Trophoblast cell (in vitro differentiated cells and primary cell): ENCODE results near the gene SMG6.

Source experiments
- DNase-seq, 2 donors: peaks; one replicate each; pipeline ENCODE4 v3.0.0-alpha.2; 2016
- H2AFZ ChIP-seq: 2 replicates; pipeline ENCODE4 v1.6.1; 2013; ENCODE audit warnings: low read length, moderate library complexity, mild to moderate bottlenecking; ENCODE audit not compliant: insufficient read depth, poor library complexity
- H2AK5ac ChIP-seq: 2 replicates; pipeline ENCODE4 v1.6.1; 2013; ENCODE audit warnings: mild to moderate bottlenecking, low read length
- H2BK120ac ChIP-seq: 2 replicates; pipeline ENCODE4 v1.6.1; 2013; ENCODE audit warnings: low read length, mild to moderate bottlenecking, moderate library complexity; ENCODE audit not compliant: insufficient read depth, poor library complexity
- H2BK12ac ChIP-seq: 2 replicates; pipeline ENCODE4 v1.6.1; 2013; ENCODE audit warnings: mild to moderate bottlenecking, low read length, moderate library complexity
- H2BK5ac ChIP-seq: 2 replicates; pipeline ENCODE4 v1.6.1; 2013; ENCODE audit warnings: low read length, low read depth, moderate library complexity, mild to moderate bottlenecking; ENCODE audit not compliant: poor library complexity
- H3K14ac ChIP-seq: 2 replicates; pipeline ENCODE4 v1.6.1; 2013; ENCODE audit warnings: mild to moderate bottlenecking, low read length
- H3K18ac ChIP-seq: 2 replicates; pipeline ENCODE4 v1.6.1; 2013; ENCODE audit warnings: mild to moderate bottlenecking, low read length
- H3K23ac ChIP-seq: 2 replicates; pipeline ENCODE4 v1.6.1; 2013; ENCODE audit warnings: low read length
- H3K27ac ChIP-seq: 2 replicates; pipeline ENCODE4 v1.5.1; 2013; ENCODE audit warnings: low read depth, mild to moderate bottlenecking, inconsistent platforms, low read length, moderate library complexity
- H3K27me3 ChIP-seq: 2 replicates; pipeline ENCODE4 v1.6.1; 2013; ENCODE audit warnings: inconsistent platforms, mild to moderate bottlenecking, low read length, moderate library complexity; ENCODE audit not compliant: insufficient read depth
- H3K36me3 ChIP-seq, 2 experiments: 1 replicate in 1 of 2; 2 replicates in 1 of 2; pipeline ENCODE4 v1.6.1; 2013; ENCODE audit warnings: low read length in 2 of 2, mild to moderate bottlenecking in 2 of 2, moderate library complexity in 1 of 2; ENCODE audit not compliant: insufficient read depth in 2 of 2, control insufficient read depth in 1 of 2
- H3K4ac ChIP-seq: 2 replicates; pipeline ENCODE4 v1.6.1; 2013; ENCODE audit warnings: low read depth, mild to moderate bottlenecking, low read length, moderate library complexity
- H3K4me1 ChIP-seq, 2 experiments: 1 replicate in 1 of 2; 2 replicates in 1 of 2; pipeline ENCODE4 v1.6.1; 2013; ENCODE audit warnings: low read length in 2 of 2, mild to moderate bottlenecking in 2 of 2, moderate library complexity in 1 of 2; ENCODE audit not compliant: insufficient read depth in 2 of 2, control insufficient read depth in 1 of 2
- H3K4me2 ChIP-seq: 2 replicates; pipeline ENCODE4 v1.6.1; 2013; ENCODE audit warnings: inconsistent platforms, mild to moderate bottlenecking, low read length, moderate library complexity
- H3K4me3 ChIP-seq: 2 replicates; pipeline ENCODE4 v1.5.1; 2013; ENCODE audit warnings: mild to moderate bottlenecking, low read depth, low read length, inconsistent platforms
- H3K79me1 ChIP-seq: one replicate; pipeline ENCODE4 v1.6.1; 2013; ENCODE audit warnings: low read length
- H3K79me2 ChIP-seq: 2 replicates; pipeline ENCODE4 v1.6.1; 2013; ENCODE audit warnings: low read length, mild to moderate bottlenecking; ENCODE audit not compliant: control insufficient read depth, insufficient read depth, poor library complexity
- H3K9ac ChIP-seq: 2 replicates; pipeline ENCODE4 v1.6.1; 2013; ENCODE audit warnings: mild to moderate bottlenecking, low read length
- H3K9me3 ChIP-seq: 2 replicates; pipeline ENCODE4 v1.6.1; 2013; ENCODE audit warnings: low read depth, mild to moderate bottlenecking, control low read depth, inconsistent platforms, low read length; ENCODE audit not compliant: insufficient read depth
- H4K12ac ChIP-seq: 2 replicates; pipeline ENCODE4 v1.6.1; 2013; ENCODE audit warnings: low read depth, mild to moderate bottlenecking, low read length, moderate library complexity
- H4K8ac ChIP-seq: 2 replicates; pipeline ENCODE4 v1.6.1; 2013; ENCODE audit warnings: low read depth, mild to moderate bottlenecking, low read length, moderate library complexity
- H4K91ac ChIP-seq: one replicate; pipeline ENCODE4 v1.6.1; 2013; ENCODE audit warnings: low read depth, mild to moderate bottlenecking, low read length, moderate library complexity
- WGBS: extraction: QIAGEN DNeasy Blood & Tissue Kit; methylation state at CpG from one replicate; pipeline ENCODE4 v1.1.7; 2013; ENCODE audit warnings: missing lambda C conversion rate; ENCODE audit not compliant: insufficient read length, insufficient coverage; ENCODE audit errors: extremely low coverage; 5-methylcytosine and 5-hydroxymethylcytosine counted together

Gene SMG6

GRCh38 chr17:2198927-2199326 lies 104.7 kb downstream of the SMG6 start:
- WGBS: no CpG with 5 or more reads among the region's 6 CpGs

GRCh38 chr17:2197271-2197670 lies 106.3 kb downstream of the SMG6 start:
- peaks cover 1% of the 10 kb centered on the region for H3K79me1 ChIP-seq
- H3K36me3 ChIP-seq: peaks cover 0 to 4% of the 10 kb centered on the region in 2 experiments
- no peak overlapping the region for H3K4ac ChIP-seq
- H3K4me1 ChIP-seq: peaks cover 4 to 10% of the 10 kb centered on the region in 2 experiments
- H3K23ac ChIP-seq: no peak overlapping the region
- H2BK12ac ChIP-seq: no peak overlapping the region
- H2BK5ac ChIP-seq: no peak overlapping the region
- no peak overlapping the region for H3K18ac ChIP-seq
- H3K27me3 ChIP-seq: no peaks in the 10 kb centered on the region
- no peaks in the 10 kb centered on the region for H3K9me3 ChIP-seq
- H2AK5ac ChIP-seq: no peak overlapping the region
- H4K12ac ChIP-seq: no peak overlapping the region
- H3K4me3 ChIP-seq: no peak overlapping the region
- no peak overlapping the region for H3K9ac ChIP-seq
- no peak overlapping the region for H4K91ac ChIP-seq
- DNase-seq: no peak
- H3K14ac ChIP-seq: no peak overlapping the region
- no peak overlapping the region for H3K27ac ChIP-seq
- H4K8ac ChIP-seq: no peak overlapping the region
- H3K4me2 ChIP-seq: no peak overlapping the region
- WGBS: no CpG with 5 or more reads among the region's 6 CpGs
- H2AFZ ChIP-seq: no peak overlapping the region
- H2BK120ac ChIP-seq: no peak overlapping the region
- H3K79me2 ChIP-seq: no peaks in the 10 kb centered on the region

More at GRCh38 chr17:2198927-2199326, 104.7 kb downstream of the SMG6 start:
- H2BK120ac ChIP-seq: no peak overlapping the region
- no peak overlapping the region for H2BK5ac ChIP-seq
- no peak overlapping the region for H3K4me3 ChIP-seq
- peaks cover 1 to 2% of the 10 kb centered on the region in 2 experiments for H3K36me3 ChIP-seq
- peaks cover 0 to 2% of the 10 kb centered on the region in 2 experiments for H3K4me1 ChIP-seq
- no peak overlapping the region for H2BK12ac ChIP-seq
- H4K12ac ChIP-seq: no peak overlapping the region
- H3K79me2 ChIP-seq: no peaks in the 10 kb centered on the region
- H3K27me3 ChIP-seq: no peaks in the 10 kb centered on the region
- no peak overlapping the region for H3K4ac ChIP-seq
- H3K23ac ChIP-seq: no peak overlapping the region
- H4K8ac ChIP-seq: no peak overlapping the region
- H3K79me1 ChIP-seq: no peaks in the 10 kb centered on the region
- H3K27ac ChIP-seq: no peak overlapping the region
- no peak overlapping the region for H3K9ac ChIP-seq
- no peak overlapping the region for H4K91ac ChIP-seq
- H3K14ac ChIP-seq: no peak overlapping the region
- no peak overlapping the region for H3K18ac ChIP-seq
- no peak overlapping the region for H3K4me2 ChIP-seq
- no peak overlapping the region for H2AFZ ChIP-seq
- no peaks in the 10 kb centered on the region for H3K9me3 ChIP-seq
- no peak overlapping the region for H2AK5ac ChIP-seq
- DNase-seq: peak; percentile 41 to 75

GRCh38 chr17:2195729-2196128 lies 107.9 kb downstream of the SMG6 start:
- Histone ChIP-seq H3K79me2 (no peaks in the 10 kb centered on the region), H3K9me3 (no peaks in the 10 kb centered on the region), H3K9ac (no peak overlapping the region), H2BK12ac (no peak overlapping the region), H4K8ac (no peak overlapping the region), H3K4me2 (no peak overlapping the region), H3K4me3 (no peak overlapping the region), H3K79me1 (peaks cover 1% of the 10 kb centered on the region), H2AK5ac (no peak overlapping the region), H3K14ac (no peak overlapping the region), H3K27me3 (no peaks in the 10 kb centered on the region), H2AFZ (no peak overlapping the region), H3K4ac (no peak overlapping the region), H3K18ac (no peak overlapping the region), H3K4me1 (peaks cover 4 to 14% of the 10 kb centered on the region in 2 experiments), H3K36me3 (peaks cover 0 to 6% of the 10 kb centered on the region in 2 experiments), H3K27ac (no peak overlapping the region), H4K91ac (no peak overlapping the region), H2BK120ac (no peak overlapping the region), H4K12ac (no peak overlapping the region), H2BK5ac (no peak overlapping the region), H3K23ac (no peak overlapping the region)
- no CpG with 5 or more reads among the region's 6 CpGs for WGBS
- DNase-seq: peak; percentile 66 to 84

GRCh38 chr17:2194889-2195335 lies 108.7 kb downstream of the SMG6 start:
- Histone ChIP-seq H3K4me2 (no peak overlapping the region), H3K4me1 (peaks cover 5 to 17% of the 10 kb centered on the region in 2 experiments), H4K91ac (no peak overlapping the region), H4K8ac (no peak overlapping the region), H2BK12ac (no peak overlapping the region), H3K14ac (no peak overlapping the region), H4K12ac (no peak overlapping the region), H2BK5ac (no peak overlapping the region), H2AK5ac (no peak overlapping the region), H3K18ac (no peak overlapping the region), H3K23ac (no peak overlapping the region), H3K27ac (no peak overlapping the region), H3K79me2 (no peaks in the 10 kb centered on the region), H3K36me3 (peaks cover 0 to 6% of the 10 kb centered on the region in 2 experiments), H3K27me3 (no peaks in the 10 kb centered on the region), H2BK120ac (no peak overlapping the region), H3K4me3 (no peak overlapping the region), H3K4ac (no peak overlapping the region), H3K9me3 (no peaks in the 10 kb centered on the region), H3K9ac (no peak overlapping the region), H2AFZ (no peak overlapping the region), H3K79me1 (peaks cover 1% of the 10 kb centered on the region)
- whole genome bisulfite sequencing: no CpG with 5 or more reads among the region's 5 CpGs
- peak in 1 of 2 donors; percentile 19 for DNase-seq
